Liver (tissue), 1 donor: Measurements from ENCODE around the gene TGM2.

Experiments
- HNF4G ChIP-seq: IDR thresholded peaks from 2 replicates; pipeline ENCODE4 v1.6.1; 2016; ENCODE audit warnings: antibody characterized with exemption
- TAF1 ChIP-seq: conservative IDR thresholded peaks from 2 replicates; pipeline ENCODE4 v1.6.1; 2016; ENCODE audit warnings: antibody characterized with exemption, mild to moderate bottlenecking
- donor health status: healthy.

DNA sequence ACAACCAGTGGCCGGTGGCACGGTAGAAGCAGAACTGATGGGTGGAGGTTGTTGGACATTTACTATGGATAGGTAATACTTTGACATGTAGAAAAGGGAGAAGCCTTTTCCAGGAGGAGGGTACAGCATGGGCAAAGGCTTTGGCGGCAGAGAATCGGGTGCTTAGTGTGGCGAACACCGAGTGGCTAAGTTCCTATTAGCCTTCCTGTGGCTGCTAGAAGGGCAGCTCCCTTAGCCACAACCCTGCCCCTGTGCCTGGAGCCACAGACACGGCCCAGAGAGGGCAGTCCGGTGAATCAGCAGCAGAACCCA is 37.9 kb upstream of the TGM2 start:
- no peak for TF ChIP-seq TAF1
- no peak for TF ChIP-seq HNF4G
